ENCODE results near the gene SOX13.

SOX13 gene

DNA sequence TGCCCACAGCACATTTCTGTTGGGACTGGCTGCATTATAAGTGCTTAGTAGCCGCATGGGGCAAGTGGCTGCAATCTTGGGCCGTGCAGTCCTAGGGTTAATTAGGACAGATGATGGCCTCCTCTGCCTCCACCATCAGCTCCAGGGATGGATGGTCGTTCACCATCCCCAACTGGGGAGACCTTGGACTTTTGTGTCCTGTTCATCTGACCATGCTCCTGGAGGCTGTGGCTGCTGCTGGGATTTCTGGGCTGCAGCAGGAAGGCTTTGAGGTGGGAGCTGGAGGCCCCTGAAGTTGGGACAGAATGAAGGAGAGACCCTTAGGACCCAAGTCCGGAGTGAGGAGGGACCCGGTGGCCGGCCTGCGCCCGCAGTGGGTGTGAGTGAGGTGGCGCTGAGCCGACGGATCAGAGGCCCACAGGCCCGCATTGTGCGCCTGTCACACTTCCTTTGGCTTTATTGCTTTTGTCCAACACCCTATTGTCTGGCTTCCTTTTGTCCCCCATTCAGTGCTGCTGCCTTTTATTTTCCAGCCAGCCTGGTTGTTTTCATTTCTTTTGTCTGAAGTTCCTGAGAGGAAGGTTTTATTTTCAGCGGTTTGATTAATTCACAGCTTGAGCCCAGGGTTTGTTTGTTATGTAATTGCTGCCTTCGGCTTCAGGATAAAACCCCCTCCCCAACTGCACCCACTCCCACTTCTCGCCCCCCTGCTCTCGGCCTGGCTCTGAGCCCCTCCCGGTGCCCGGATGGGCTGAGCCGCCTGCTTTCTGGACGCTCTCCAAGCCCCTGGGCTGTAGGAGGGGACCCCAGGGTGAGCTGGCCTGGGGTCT lies 35.6 kb downstream of the SOX13 start:
- peak; percentile 74 for DNase-seq

DNA sequence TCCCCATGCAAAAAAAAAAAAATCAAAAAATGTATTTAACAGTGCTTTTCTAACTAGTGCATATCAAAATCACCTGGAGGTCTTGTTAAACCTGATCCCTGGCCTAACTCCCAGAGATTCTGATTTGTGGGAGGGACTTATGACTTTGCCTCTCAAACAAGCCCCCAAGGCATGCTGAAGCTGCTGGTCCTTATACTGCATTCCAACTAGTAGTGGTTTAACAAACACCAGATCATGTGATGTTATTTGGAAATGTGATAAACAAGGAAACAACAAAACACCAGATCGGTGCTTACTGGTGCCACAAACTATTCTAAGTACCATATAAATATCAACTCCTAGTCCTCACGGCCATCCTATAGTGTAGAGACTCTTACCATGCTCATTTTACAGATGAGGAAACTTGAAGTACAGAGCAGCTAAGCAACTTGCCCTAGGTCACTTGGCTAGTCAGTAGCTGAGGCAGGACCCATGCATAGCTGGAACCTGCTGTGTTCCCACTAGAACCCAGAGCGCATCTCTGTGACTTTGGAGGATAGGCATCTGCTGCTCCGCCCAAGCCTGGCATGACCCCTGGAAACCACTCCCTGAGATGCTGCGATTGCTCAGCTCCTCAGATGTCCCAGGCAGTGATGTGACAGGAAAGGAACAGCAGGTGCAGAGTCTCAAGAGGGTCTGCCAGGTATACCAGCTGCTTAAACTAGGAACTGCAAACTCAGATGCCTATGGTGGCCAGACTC lies 38.1 kb downstream of the SOX13 start:
- no peak for DNase-seq

DNA sequence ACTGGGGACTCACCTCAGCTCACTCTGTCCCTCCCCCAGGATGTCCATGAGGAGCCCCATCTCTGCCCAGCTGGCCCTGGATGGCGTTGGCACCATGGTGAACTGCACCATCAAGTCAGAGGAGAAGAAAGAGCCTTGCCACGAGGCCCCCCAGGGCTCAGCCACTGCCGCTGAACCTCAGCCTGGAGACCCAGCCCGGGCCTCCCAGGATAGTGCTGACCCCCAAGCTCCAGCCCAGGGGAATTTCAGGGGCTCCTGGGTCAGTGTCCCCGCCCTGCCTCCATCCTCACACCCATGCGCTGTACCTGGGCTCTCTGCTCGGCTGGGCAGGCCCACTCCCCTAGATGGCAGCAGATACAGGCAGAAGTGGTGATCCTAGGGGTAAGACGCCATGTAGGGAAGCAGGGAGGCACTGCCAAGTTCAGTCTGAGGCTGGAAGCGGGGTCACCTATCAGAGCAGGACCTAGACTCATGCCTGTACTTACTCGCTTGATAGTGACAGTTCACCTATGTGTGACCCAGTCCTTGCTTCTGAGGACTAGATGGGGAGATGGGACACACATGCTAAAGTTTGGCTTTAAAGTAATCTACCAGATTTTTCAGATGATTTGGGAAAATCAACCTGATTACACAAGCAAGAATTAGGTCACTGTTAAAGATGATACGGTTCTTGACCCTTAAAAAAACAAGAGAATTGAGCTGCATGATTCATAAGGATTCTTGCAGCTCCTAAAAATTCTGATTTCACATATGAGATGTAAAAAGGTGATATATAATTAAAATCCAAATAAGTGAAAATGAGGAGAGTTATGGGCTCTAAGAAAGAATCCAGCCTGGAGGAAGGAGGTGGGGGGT lies 40.2 kb downstream of the SOX13 start:
- no peak for DNase-seq

DNA sequence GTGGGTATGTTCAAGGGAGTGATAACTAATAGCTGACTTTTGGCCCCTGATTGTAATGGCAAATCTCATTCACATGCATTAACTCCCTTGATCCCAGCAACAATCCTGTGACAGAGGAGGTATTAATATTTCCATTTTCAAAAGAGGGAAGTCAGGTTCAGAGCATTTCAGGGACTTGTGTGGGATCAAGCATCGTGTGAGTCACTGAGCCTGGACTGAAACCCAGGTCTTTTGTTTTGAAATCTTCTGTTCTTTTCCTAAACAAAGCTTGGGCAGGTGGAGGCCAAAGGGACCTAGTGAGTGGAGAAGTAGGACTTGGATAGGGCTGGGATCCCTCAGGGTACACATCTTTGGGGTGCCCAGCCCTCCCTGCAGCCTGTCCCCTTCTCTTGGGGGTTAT lies 41.0 kb downstream of the SOX13 start:
- no peak for DNase-seq

DNA sequence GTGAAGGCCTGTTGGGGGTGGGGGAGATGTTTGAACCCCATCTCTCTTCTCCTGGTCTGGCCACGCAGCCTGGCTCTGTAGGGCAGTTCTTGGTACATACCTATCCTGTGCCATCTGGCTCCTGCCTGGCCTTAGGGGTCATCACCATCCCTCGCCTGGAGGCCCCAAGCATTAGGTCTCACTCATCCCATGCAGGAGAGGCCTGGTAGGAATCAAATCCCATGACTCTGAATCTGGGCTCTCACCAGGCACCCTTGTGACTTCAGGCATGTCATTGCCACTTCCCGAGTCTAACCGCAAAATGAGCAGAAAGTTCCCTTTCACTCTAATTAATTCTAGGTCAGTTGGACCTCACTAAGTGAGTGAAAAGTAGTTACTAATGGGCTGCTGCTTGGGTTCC lies 41.7 kb downstream of the SOX13 start:
- no peak for DNase-seq

DNA sequence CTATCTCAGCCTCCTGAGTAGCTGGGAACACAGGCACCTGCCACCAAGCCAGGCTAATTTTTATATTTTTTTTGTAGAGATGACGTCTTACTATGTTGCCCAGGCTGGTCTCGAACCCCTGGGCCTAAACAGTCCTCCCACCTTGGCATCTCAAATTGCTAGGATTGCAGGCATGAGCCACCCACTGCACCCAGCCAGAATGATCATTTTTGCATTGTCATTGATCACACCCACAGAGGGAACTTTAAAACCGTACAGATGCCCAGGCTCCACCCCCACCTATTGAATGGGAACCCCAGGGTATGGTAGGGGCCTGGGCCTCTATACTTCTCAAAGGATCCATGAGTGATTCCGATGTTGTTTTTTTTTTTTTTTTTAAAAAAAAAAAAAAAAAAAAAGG lies 42.2 kb downstream of the SOX13 start:
- no peak for DNase-seq

DNA sequence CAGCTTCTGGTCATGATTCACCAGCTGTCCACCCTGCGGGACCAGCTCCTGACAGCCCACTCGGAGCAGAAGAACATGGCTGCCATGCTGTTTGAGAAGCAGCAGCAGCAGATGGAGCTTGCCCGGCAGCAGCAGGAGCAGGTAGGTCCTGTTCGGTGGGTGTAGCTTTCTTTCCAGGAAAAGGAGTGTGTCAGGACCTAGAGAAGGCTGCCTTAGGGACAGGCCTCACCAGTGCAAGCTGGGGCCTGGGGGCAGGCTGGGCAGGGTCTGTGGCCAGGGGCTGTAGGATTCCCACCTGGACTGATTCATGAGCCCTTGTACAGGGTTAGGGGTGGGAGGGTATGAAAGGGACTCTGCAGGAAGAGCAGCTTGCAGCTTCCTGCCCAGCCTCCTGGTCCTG lies 43.6 kb downstream of the SOX13 start:
- no peak for DNase-seq

DNA sequence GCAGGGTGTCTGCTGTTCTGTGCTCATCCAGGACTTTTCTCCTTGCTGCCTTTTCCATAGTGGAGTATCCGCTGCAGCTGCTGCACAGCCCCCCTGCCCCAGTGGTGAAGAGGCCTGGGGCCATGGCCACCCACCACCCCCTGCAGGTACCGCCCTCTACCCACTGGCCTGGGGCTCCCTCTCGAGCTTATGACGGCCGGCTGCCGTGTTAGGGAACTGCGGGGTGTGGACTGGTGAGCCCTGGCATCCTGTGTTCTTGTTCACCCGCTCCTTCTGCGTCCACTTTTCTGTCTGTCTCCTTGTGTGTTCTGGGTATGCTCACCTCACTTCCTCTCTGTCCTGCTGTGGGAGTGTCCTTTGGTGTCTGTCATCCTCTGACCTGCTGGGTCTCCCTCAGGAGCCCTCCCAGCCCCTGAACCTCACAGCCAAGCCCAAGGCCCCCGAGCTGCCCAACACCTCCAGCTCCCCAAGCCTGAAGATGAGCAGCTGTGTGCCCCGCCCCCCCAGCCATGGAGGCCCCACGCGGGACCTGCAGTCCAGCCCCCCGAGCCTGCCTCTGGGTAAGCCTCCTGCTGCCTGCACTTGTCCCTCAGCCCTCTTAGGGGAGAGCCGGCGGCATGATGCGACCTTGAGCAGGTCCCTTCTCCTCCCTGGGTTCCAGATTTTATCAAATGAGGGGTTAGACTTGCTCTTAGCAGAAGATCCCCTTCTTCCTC lies 49.1 kb downstream of the SOX13 start:
- DNase-seq: no peak

DNA sequence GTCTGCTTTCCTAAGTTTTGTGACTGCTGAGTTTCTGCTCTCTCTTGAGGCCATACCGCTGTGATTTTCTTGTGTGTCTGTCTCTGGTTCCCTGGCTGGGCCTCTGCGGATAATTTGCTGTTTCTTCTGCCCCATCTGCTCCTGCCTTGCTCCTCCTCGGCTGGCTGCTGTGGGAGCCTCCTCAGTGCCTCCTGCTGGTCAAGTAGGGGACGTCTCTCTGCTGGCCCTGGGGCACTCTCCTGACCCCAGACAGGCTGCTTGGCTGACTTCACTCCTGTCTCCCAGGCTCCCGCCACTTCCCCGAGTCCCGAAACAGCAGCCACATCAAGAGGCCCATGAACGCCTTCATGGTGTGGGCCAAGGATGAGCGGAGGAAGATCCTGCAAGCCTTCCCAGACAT lies 50.5 kb downstream of the SOX13 start:
- no peak for DNase-seq

DNA sequence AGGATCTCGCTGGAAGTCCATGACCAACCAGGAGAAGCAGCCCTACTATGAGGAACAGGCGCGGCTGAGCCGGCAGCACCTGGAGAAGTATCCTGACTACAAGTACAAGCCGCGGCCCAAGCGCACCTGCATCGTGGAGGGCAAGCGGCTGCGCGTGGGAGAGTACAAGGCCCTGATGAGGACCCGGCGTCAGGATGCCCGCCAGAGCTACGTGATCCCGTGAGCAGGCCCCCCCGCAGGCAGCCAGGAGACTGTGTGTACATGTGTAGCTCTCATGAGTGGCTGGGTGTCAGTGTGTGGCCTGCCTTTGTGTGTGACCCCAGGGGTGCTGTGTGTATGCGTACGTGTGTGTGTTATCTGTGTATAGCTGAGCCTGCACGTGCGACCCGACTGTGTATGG lies 51.7 kb downstream of the SOX13 start:
- DNase-seq: no peak

DNA sequence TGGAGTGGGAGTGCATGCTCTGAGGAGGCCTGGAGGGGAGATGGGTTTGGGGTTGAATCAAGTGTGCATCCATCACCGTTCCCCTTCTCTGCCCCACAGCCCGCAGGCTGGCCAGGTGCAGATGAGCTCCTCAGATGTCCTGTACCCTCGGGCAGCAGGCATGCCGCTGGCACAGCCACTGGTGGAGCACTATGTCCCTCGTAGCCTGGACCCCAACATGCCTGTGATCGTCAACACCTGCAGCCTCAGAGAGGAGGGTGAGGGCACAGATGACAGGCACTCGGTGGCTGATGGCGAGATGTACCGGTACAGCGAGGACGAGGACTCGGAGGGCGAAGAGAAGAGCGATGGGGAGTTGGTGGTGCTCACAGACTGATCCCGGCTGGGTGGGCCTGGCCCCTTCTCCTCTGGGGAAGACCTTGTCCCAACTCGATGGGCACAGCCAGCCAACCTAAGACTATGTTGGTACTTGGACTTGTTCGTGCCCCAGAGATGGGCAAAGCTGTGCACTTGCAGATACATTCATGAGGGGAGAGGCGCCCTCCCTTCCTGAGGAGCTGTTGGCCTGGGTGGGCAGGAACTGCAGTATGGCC lies 52.9 kb downstream of the SOX13 start:
- DNase-seq: no peak

DNA sequence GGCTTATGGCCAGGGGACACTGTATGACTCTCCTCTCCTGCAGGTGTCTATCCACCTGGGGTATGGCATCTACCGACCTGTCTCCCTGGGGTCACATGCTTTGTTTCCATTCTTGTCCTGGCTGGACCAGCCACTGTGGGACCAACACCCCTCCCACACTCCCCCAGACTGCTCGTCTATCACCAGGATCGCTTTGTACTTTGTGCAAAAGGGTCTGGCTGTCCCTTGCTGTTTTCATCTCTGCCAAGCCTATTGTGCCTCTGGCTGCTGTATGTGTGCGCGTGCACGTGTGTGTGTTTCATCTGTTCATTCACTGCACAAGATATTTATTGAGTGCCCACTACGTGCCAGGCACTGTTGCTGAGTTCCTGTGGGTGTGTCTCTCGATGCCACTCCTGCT lies 53.5 kb downstream of the SOX13 start:
- DNase-seq: no peak

DNA sequence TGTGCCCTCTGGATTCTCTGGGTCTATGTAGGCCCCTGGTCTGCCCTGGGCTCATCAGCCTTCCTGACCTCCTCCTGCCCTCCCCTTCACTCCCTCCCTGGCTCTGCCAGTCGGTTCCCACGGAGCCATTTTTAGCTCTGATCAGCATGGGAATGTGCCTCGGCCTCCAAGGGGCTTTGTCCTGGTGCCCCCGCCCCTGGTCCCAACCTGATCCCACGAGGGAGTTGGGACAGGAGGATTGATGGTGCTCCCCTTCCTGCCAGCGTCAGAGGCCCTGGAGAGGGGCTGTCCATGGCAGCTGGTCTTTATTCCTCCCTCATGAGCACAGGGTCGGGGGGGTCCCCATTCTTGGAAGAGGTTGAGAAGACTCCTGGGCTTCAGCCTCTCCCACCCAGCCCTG lies 54.0 kb downstream of the SOX13 start:
- DNase-seq: no peak

DNA sequence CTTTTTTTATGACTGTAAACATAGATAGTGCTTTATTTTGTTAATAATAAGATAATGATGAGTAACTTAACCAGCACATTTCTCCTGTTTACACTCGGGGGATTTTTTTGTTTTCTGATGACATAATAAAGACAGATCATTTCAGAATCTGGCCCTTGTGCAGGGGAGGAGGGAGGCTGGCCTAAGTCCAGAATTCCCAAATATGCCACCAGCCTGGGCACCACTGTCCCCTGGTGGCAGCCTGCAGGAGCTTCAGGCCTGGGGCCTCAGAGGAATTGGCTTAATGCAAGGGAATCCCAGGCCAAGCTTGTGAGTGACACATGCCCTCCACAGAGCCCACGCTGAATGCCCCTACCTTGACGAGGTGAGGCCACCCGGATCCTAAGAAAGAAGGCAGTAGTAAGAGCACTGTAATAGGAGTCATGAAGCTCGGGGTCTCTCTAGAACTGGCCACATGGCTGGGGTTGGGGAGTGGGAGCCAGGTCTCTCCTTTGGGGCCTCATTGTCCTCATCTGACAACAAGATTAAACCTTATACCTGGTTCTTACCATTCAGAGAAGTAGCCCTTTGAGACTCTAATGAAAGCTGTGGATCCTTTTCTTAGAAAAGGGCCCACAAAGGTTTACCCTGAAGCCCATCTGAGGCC lies 54.8 kb downstream of the SOX13 start:
- peak; percentile 41 for DNase-seq

DNA sequence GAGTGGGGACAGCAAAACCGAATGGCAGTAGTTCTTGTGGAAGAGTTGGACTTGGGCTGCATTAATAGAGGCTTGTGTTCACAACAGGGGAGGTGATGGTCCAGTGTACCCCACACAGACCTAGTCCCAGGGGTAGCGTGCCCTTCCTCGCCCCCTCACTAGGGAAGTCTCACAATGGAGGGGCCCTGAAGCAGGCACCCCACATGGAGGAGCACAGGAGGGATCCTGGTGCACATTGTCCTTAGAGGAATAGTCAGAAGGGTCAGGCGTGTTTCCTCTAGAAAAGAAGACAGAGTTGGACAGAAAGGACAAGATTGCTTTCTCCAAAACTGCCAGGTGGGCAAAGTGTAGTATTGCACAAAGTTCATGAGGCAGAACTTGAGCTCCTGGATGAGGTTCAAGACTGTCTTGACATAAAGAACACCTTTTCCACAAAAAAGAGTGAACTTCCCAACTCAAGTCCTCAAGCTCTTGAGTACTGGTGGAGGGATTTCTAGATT lies 55.6 kb downstream of the SOX13 start:
- no peak for DNase-seq

DNA sequence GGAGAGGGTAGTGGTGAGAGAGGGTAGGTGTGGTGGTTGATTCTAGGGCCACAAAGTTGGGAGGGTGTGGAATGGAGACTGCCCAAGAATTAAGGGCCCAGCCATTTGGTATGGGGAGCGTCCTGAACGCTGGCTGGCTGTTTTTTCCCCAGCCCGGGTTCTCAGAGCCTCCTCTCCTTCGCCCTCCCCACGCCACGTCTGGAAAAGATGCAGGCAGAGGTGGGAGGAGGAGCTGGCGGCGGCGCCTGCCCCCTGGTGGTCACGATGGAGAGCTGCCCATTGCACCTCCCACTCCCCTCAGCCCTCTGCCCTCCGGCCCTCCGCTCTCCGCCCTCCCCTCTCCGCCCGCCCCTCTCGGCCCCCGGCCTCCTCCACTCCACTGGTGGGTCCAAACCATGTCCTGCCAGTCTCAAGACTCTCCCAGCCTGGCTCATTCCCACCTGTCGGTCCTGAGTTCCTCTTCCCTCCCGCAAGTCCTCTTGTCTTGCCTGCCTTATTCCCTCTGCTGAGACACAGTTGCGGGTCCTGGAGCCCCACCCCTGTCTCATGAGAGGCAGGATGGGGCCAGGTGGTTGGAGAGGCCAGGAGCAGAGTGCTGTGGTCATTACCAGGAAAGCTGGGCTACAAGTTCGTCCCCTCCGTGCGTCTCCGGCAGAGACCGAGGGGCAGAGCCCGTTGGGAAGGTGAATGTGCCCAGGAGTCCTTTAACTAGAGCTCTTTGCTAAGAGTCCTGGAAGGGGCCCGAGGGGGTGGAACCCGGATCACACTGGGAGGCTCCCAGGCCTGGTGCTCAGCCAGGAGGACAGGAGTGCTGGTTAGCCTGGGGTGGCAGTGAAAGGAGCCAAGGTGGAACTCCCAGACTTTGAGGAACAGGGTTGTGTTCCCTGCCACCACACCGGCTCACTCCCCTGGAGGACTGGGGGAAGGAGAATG lies 56.3 kb downstream of the SOX13 start:
- DNase-seq: no peak

DNA sequence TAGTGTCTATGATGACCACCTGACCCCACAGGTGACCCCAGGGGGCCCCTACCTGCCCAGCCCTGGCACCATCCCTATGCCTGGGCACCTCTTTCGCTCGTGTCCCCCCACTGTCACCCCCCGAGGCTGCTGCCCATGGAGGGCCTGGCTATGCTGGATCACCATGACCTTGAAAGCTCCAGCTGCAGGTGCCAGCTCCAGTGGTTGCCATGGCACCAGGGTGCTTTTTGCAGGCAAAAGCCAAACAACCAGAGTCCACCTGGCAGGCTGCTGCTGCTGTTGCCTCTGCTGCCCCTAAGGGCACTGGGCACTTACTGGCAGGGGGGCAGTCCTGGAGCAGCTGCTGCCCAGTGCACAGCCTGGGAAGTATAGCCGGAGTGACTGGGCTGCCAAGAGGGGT lies 57.3 kb downstream of the SOX13 start:
- DNase-seq: no peak

DNA sequence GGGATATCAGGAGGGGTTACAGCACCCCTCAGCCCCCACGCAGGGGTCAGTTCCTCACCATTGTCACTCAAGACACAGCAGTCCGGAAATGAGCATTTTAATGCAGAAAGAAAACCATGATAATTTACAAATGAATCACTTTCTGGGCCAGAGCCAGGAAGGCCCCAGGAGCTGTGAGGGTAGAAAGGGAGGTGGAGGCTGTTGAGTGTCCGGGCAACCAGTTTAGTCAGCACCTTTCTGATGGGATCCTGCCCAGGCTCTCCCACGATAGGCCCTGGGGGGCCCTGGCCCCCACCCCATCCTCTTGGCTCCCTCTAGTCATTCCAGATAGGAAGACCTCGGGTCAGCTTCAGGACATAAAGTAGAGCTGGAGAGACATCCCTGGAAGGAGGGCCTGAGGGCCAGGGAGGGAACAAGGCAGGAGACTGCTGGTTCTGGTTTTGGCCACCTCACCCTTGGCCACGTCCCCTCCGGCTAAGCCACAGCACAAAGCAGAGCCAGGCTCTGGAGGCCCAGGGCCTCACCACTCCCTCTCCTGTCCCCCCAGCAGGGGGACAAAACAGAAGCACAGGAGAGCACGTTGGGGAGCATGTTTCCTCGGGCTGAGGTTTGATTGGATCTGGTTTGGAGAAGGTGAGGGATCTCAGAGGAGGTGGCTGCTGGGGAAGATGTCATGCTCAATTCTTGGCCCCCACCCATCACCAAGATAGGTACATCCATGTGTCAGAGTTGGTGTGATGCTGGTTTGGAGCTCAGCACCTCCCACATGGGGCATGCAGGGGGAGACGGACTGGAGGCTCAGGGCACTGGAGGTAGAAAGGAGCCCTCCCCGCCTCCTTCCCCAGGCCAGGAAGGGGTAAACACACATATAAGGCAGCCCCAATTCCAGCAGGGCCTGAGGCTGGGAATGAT lies 58.3 kb downstream of the SOX13 start:
- DNase-seq: no peak

DNA sequence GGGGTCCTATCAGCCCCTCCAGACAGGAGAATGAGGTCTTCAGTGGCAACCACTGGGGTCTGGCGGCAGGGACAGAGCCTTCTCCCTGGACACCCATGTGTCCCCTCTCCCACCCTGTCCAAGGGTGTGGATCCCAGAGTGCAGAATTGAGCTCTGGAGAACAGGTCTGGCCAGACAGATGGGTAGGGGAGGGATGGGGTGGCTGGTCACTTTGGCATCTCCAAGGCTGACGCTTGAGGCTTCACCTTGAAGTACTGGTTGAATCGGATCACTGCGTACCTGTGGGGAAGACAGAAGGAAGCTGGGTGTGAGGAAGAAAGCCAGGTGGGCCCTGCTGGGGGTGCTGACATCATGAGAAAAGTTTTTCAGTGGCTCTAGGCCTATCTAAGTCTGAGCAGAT lies 59.1 kb downstream of the SOX13 start:
- no peak for DNase-seq

DNA sequence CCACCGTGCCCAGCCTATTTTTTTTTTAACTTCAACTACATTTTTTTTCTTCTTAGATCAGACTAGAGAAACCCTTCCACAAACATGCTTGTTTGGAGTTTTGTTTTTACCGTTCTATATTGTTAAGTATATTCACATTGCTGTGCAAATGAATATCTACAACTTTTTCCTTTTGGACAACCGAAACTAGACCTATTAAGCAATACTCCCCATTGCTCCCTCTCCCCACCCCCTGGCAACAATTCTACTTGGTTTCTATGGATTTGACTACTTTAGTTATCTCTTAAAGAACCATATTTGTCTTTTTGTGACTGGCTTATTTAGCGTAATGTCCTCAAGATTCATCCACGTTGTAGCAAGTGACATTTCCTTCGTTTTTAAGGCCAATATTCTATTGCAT lies 59.8 kb downstream of the SOX13 start:
- DNase-seq: no peak
